HG03108 (cell line): ENCODE results near the gene RC3H1.
"Not testable (repeated sequence)": the region's sequence is repeated elsewhere in the genome, so short reads cannot be mapped to it uniquely, and the experiment has no call there.

Source experiments
- ATAC-seq: cut with Tn5 transposase; IDR thresholded peaks from one replicate; pipeline ENCODE4 v1.9.1; 2021; ENCODE audit warnings: moderate library complexity; ENCODE audit not compliant: unreplicated experiment

Gene RC3H1, protein sequence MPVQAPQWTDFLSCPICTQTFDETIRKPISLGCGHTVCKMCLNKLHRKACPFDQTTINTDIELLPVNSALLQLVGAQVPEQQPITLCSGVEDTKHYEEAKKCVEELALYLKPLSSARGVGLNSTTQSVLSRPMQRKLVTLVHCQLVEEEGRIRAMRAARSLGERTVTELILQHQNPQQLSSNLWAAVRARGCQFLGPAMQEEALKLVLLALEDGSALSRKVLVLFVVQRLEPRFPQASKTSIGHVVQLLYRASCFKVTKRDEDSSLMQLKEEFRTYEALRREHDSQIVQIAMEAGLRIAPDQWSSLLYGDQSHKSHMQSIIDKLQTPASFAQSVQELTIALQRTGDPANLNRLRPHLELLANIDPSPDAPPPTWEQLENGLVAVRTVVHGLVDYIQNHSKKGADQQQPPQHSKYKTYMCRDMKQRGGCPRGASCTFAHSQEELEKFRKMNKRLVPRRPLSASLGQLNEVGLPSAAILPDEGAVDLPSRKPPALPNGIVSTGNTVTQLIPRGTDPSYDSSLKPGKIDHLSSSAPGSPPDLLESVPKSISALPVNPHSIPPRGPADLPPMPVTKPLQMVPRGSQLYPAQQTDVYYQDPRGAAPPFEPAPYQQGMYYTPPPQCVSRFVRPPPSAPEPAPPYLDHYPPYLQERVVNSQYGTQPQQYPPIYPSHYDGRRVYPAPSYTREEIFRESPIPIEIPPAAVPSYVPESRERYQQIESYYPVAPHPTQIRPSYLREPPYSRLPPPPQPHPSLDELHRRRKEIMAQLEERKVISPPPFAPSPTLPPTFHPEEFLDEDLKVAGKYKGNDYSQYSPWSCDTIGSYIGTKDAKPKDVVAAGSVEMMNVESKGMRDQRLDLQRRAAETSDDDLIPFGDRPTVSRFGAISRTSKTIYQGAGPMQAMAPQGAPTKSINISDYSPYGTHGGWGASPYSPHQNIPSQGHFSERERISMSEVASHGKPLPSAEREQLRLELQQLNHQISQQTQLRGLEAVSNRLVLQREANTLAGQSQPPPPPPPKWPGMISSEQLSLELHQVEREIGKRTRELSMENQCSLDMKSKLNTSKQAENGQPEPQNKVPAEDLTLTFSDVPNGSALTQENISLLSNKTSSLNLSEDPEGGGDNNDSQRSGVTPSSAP

DNA sequence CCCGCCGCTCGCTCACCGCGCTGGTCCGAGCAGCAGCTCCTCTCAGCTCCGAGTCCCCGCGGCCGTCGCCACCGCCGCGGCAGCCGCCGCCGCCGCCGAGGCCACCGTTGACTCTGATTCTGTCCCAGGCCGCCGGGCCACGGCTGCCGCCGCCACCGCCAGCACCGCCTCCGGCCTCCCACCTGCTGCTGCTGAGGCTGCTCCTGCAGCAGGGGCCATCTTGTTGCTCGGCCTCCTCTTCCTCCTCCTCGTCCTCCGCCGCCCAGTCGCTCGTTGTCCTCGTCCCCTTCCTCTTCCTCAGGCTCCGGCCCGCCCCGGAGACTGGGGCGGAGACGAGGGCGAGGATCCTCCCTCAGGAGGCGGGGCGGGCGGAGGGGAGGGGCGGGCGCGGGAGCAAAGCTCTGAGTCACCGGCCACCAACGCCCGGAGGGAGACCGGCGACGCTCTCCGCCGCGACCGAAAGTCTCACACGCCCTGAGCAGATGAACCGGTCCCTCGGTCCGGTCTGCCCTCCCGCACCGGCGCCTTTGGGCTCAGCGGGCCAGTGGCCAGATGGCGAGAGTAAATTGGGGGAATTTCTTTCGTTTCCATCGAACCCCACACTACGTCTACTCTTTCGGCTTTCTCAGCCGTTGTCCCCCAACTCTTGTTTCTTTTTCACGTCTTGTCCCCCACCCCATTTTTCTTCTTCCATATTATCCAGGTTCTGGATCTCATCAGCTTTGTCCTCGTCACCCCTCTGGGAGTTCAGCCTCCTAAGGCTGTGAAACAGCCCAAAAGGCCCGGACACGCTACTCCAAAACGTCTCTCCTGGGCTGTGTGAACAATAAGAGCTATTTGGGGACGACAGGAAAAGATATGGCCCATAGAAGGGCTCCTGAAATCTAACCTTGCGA lies at the start of gene RC3H1:
TSS of gene RC3H1 (minus strand) at position 278 of the 896 bp plus-strand sequence. CDS start 29,372 bp downstream, outside the sequence.
- peak; percentile 96 for ATAC-seq

DNA sequence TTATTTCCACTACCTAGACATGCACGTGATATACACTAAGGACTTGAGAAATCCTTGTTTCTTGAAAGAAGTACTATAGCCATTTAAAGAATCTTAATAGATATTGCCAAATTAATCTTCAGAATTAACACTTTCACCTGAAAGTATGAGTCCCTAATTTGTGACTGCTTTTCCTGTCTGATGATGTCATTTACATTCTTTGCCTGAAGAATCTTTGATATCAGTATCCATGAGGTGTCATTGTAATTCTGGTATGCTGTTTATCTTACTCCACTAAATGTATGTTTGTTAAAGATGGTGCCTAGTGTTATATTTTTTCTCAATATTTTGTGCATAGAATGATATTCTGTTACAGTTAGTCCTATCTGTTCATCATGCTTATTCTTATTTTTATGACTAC lies 48.5 kb upstream of the RC3H1 start:
- no peak for ATAC-seq

DNA sequence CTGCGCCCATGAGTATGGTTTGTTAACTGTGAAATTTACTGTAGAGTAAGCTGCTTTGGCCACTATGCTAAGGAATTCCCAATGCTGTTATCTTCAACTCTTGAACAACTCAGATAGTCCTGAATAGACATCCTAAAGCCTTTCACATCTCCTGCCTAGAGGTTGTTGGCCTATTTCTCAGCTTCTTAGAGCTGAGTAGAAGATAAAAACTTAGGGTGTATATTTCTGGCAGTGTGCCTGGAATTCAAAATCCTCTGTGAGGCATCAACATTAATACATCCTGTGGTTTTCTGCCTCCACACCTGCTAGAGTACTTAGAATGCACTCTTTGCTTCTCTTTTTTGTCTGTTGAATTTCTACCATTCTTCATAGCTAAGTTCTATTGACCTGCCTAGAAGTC lies 45.8 kb upstream of the RC3H1 start:
- ATAC-seq, result no peak

GRCh38 chr1:174060090-174060489 lies 37.9 kb upstream of the RC3H1 start:
- ATAC-seq, result no peak

GRCh38 chr1:174058624-174059023 lies 36.5 kb upstream of the RC3H1 start:
- no peak for ATAC-seq

- not testable (repeated sequence) for ATAC-seq
Observed at GRCh38 chr1:174056609-174057008, 34.5 kb upstream of the RC3H1 start.

GRCh38 chr1:174055797-174056196 lies 33.6 kb upstream of the RC3H1 start:
- ATAC-seq, result not testable (repeated sequence)

GRCh38 chr1:174053826-174054225 lies 31.7 kb upstream of the RC3H1 start:
- no peak for ATAC-seq

- no peak for ATAC-seq
Observed at GRCh38 chr1:174052621-174053020, 30.5 kb upstream of the RC3H1 start.

GRCh38 chr1:174051956-174052355 lies 29.8 kb upstream of the RC3H1 start:
- no peak for ATAC-seq

DNA sequence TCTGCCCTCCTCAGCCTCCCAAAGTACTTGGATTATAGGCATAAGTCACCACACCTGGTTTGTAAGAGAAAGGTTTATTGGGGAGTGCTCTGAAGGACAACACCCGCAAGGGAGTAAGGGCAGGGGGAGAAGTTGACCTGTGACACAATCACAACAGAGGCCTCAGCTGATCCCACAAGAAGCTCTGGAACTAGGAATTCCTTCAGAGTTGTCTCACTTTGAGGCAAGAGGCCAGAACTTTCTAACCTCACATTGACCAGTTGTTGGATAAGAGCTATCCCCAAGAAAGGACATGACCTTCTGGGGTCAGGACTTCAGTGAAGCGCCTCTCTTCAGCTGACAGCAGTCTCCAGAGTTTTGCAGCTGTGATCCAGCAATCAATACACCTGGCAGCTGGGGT lies 27.4 kb upstream of the RC3H1 start:
- ATAC-seq, result no peak

DNA sequence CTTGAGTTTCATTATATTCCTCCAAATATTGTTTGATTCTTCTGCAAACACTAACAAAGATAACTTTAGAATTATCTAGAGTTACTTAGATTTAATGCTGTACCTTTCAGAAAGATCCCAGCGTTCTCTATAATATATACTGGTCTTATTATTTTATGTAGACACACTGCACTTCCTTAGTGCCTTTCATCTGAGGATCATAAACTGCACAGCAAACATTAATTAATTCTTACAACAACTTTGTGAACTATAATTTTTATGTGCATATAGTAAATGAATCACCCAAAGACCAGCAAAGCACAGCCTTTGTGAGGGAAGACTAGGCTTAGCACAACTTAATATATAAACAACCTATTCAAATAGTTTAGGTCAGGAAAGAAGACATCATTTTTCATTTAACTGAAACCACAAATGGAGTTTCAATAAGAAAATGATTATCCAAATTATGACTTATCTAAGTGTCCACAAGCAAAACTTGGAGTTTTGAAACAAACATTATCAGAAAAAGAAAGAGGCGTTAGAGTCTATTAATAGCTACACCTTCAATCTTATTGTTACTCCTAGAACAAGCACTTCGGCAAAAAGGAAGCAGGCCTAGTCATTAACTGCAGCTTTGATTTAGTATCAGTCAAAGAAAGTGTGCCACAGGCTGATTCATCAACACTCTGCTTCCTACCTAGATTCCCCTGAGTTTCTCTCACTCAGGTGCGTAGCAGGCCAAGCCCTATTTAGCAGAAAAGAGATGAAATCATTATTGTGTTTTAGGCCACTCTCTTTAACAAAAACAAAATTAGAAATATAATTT lies 22.5 kb upstream of the RC3H1 start:
- no peak for ATAC-seq

GRCh38 chr1:174042509-174042908 lies 20.4 kb upstream of the RC3H1 start:
- not testable (repeated sequence) for ATAC-seq

- no peak for ATAC-seq
Observed at GRCh38 chr1:174041369-174041768, 19.2 kb upstream of the RC3H1 start.

DNA sequence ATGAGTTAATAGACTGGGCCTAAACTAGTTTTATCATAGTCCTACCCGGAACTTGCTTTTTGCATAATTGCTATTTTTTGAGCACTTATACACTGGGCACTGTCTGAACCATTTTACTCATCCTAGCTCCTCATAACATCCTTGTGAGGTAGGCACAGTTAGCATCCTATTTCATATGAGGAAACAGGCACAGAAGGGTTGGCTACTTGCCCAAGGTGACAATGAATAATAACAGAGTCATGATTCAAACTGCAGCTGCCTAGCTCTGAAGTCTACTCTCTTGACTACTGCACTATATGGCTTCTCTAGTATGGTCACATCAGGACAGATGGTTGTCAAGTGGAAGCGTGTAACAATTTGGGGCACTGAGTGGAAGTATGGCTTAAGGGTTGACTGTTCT lies 18.2 kb upstream of the RC3H1 start:
- ATAC-seq, result no peak

- no peak for ATAC-seq
Observed at GRCh38 chr1:174039027-174039426, 16.9 kb upstream of the RC3H1 start.

DNA sequence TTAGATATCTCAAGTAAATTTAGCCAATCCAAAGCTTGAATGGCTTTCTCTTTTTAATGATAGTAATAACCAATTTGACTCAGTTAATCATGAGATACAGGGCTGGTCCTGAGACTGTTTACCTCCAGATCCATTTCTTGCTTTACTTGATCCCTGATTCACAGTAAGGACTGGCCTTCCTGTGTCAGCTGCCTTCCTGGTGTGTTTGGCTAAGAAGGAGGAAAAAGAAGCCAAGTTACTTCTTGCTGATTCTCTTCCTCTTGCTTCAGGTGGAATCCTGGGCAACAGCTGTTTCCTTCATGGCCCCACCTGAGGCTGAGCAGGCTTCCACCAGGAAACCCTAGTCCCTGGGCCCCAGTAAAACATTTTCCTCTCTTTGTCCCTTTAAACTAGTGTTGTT lies 14.6 kb upstream of the RC3H1 start:
- ATAC-seq, result no peak

- ATAC-seq, result no peak
Observed at GRCh38 chr1:174036204-174036603, 14.0 kb upstream of the RC3H1 start.

DNA sequence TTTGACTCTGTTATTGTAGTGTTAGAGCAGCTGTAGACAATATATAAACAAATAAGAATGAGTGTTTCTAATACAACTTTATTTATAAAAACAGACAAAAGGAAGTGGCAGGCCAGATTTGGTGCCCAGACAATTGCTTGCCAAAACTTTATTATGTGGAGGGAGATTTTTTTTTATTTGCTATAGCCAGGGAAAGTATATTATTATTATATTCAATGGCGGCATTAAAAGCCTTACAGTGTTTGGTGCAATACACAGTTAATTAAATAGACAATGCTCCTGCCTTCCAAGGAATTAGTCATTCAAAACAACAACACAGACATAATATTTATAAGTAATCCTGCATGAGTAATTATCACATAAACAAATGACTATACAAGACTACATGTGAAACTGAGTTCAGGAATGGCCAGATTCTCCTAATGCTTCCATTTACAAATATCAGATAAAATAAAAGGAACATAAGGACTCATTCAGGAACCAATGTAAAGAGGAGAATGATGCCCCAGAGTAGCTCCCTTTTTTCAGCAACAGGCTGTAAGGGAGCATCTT lies 10.6 kb upstream of the RC3H1 start:
- ATAC-seq, result no peak
